ENCODE results near the gene MDGA2. TPM values are rescaled to one million over a fixed set of nuclear protein-coding genes. Genes with fewer than 3 reads are reported as not detected.

The MDGA2 gene
- total RNA-seq, 1 donor from 2014 or later = not detected

GRCh38 chr14:46985529-46986380 lies 689.6 kb downstream of the MDGA2 start:
- no peak overlapping the region for H3K4me3 Mint-ChIP-seq
- H3K9me3 Mint-ChIP-seq = no peaks in the 10 kb centered on the region
- ChIA-PET POLR2A (no interaction called here), CTCF (no interaction called here)
- ATAC-seq (ENCODE audit: low read depth) (no peak), DNase-seq (no peak)
- intact Hi-C loops (cut with micrococcal nuclease) = no loop called here
- H3K27ac Mint-ChIP-seq = no peak overlapping the region
- TF ChIP-seq CTCF (IDR thresholded peaks at IDR 0.05) = no peak
- no peaks in the 10 kb centered on the region for H3K36me3 Mint-ChIP-seq (ENCODE audit: low read depth)
- no peaks in the 10 kb centered on the region for H3K27me3 Mint-ChIP-seq
- H3K4me1 Mint-ChIP-seq = no peaks in the 10 kb centered on the region

GRCh38 chr14:46973295-46973694 lies 702.1 kb downstream of the MDGA2 start:
- Mint-ChIP-seq H3K27ac (no peak overlapping the region), H3K36me3 (ENCODE audit: low read depth) (no peaks in the 10 kb centered on the region), H3K9me3 (peaks cover 6% of the 10 kb centered on the region), H3K4me3 (no peak overlapping the region), H3K27me3 (no peaks in the 10 kb centered on the region), H3K4me1 (no peaks in the 10 kb centered on the region)
- DNase-seq = no peak
- intact Hi-C loops (cut with micrococcal nuclease) = no loop called here
- CTCF ChIA-PET = no interaction called here
- TF ChIP-seq CTCF (IDR thresholded peaks at IDR 0.05) = no peak
- POLR2A ChIA-PET = no interaction called here
- ATAC-seq (ENCODE audit: low read depth) = no peak

- CTCF ChIA-PET = no interaction called here
- intact Hi-C loops (cut with micrococcal nuclease) = no loop called here
Observed at GRCh38 chr14:46964378-46964777, 711.0 kb downstream of the MDGA2 start.

GRCh38 chr14:46951103-46951502 lies 724.3 kb downstream of the MDGA2 start:
- ATAC-seq (ENCODE audit: low read depth) (no peak), DNase-seq (no peak)
- H3K36me3 Mint-ChIP-seq (ENCODE audit: low read depth) = no peaks in the 10 kb centered on the region
- H3K27ac Mint-ChIP-seq = no peak overlapping the region
- H3K27me3 Mint-ChIP-seq = no peaks in the 10 kb centered on the region
- peaks cover 5% of the 10 kb centered on the region for H3K9me3 Mint-ChIP-seq
- H3K4me3 Mint-ChIP-seq = no peak overlapping the region
- CTCF ChIA-PET = no interaction called here
- intact Hi-C loops (cut with micrococcal nuclease) = no loop called here
- no peaks in the 10 kb centered on the region for H3K4me1 Mint-ChIP-seq
- POLR2A ChIA-PET = no interaction called here
- TF ChIP-seq CTCF (IDR thresholded peaks at IDR 0.05) = no peak

More at GRCh38 chr14:46964378-46964777, 711.0 kb downstream of the MDGA2 start:
- H3K36me3 Mint-ChIP-seq (ENCODE audit: low read depth) = no peaks in the 10 kb centered on the region
- POLR2A ChIA-PET = no interaction called here
- DNase-seq (no peak), ATAC-seq (ENCODE audit: low read depth) (no peak)
- no peaks in the 10 kb centered on the region for H3K9me3 Mint-ChIP-seq
- H3K4me1 Mint-ChIP-seq = no peaks in the 10 kb centered on the region
- H3K4me3 Mint-ChIP-seq = no peak overlapping the region
- H3K27me3 Mint-ChIP-seq = no peaks in the 10 kb centered on the region
- TF ChIP-seq CTCF (IDR thresholded peaks at IDR 0.05) = no peak
- no peak overlapping the region for H3K27ac Mint-ChIP-seq

- no peak for TF ChIP-seq CTCF (IDR thresholded peaks at IDR 0.05)
- Mint-ChIP-seq H3K9me3 (peaks cover 13% of the 10 kb centered on the region), H3K4me1 (no peaks in the 10 kb centered on the region), H3K27ac (no peak overlapping the region), H3K4me3 (no peak overlapping the region), H3K36me3 (ENCODE audit: low read depth) (no peaks in the 10 kb centered on the region), H3K27me3 (no peaks in the 10 kb centered on the region)
- ATAC-seq (ENCODE audit: low read depth) (no peak), DNase-seq (no peak)
- intact Hi-C loops (cut with micrococcal nuclease) = no loop called here
- ChIA-PET POLR2A (no interaction called here), CTCF (no interaction called here)
Observed at GRCh38 chr14:46940611-46941010, 734.8 kb downstream of the MDGA2 start.

Data from activated B cell treated with CpG ODN at 0.5 μM for 24 hours (primary cell).